Tibial artery (tissue), 4 donors: ENCODE results near the gene ERCC2.
"Not testable (repeated sequence)": the region's sequence is repeated elsewhere in the genome, so short reads cannot be mapped to it uniquely, and the experiment has no call there.

Experiments
- DNase-seq, 2 donors: peaks; one replicate each; pipeline ENCODE4 v3.0.0-alpha.2; 2019
- H3K27ac ChIP-seq, 2 donors: fragments of 200-600 bp; sonication (generic) in 1 of 2; 1 replicate in 1 of 2; 2 replicates in 1 of 2; pipeline ENCODE4 v1.5.1; 2018 to 2019; ENCODE audit warnings: mild to moderate bottlenecking in 1 of 2
- H3K27me3 ChIP-seq, 2 donors: fragments of 200-600 bp; sonication (generic) in 1 of 2; one replicate each; pipeline versions ENCODE4 v1.5.1 to v1.6.0; 2016 to 2019
- H3K36me3 ChIP-seq, 3 donors: fragments of 200-600 bp; sonication (generic) in 2 of 3; one replicate each; pipeline ENCODE4 v1.5.1; 2016 to 2019; ENCODE audit warnings: mild to moderate bottlenecking in 2 of 3
- H3K4me1 ChIP-seq, 4 donors: fragments of 200-600 bp; sonication (generic) in 2 of 4; 1 replicate in 3 of 4; 2 replicates in 1 of 4; pipeline ENCODE4 v1.5.1; 2016 to 2019
- H3K4me3 ChIP-seq, 2 donors: fragments of 200-600 bp; sonication (generic) in 1 of 2; 1 replicate in 1 of 2; 2 replicates in 1 of 2; pipeline ENCODE4 v1.5.1; 2018 to 2019; ENCODE audit warnings: mild to moderate bottlenecking in 2 of 2
- H3K9me3 ChIP-seq, 3 donors: fragments of 200-600 bp; sonication (generic) in 1 of 3; one replicate each; pipeline ENCODE4 v1.5.1; 2016 to 2019
- intact Hi-C: fragments of 100-400 bp; cut with DNase I; formaldehyde crosslinking; loops from one replicate; pipeline ENCODE4 v1.15.0; 2023; ENCODE audit warnings: low total_unique reads
- TF ChIP-seq, protein P1 (sequence below), 2 experiments: fragments of 200-600 bp in 1 of 2; fragments of 450-650 bp in 1 of 2; IDR thresholded peaks; one replicate each; pipeline ENCODE4 v1.5.1; 2017 to 2019; ENCODE audit warnings: antibody characterized with exemption in 2 of 2, mild to moderate bottlenecking in 1 of 2, moderate library complexity in 1 of 2

The ERCC2 gene

DNA sequence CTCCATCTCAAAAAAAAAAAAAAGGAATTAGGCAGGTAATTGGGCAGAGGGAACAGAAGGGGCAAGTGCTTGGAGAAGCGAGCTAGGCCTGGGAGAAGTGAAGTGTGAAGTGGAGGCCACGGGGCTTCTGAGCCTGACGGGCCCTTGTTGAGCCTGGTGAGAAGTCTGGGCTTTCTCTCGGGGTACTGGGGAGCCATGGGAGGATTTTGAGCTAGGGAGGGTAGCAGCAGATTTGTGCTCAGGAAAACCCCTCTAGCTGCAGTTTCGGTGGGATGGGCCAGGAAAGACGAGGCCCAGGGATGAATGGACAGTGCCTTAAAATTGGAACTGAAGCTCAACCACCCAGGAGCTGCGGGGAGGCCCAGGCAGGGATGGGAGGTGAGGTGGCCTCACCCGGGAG is 44.1 kb upstream of the ERCC2 start:
- DNase-seq: no peak
- TF ChIP-seq, protein P1, sequence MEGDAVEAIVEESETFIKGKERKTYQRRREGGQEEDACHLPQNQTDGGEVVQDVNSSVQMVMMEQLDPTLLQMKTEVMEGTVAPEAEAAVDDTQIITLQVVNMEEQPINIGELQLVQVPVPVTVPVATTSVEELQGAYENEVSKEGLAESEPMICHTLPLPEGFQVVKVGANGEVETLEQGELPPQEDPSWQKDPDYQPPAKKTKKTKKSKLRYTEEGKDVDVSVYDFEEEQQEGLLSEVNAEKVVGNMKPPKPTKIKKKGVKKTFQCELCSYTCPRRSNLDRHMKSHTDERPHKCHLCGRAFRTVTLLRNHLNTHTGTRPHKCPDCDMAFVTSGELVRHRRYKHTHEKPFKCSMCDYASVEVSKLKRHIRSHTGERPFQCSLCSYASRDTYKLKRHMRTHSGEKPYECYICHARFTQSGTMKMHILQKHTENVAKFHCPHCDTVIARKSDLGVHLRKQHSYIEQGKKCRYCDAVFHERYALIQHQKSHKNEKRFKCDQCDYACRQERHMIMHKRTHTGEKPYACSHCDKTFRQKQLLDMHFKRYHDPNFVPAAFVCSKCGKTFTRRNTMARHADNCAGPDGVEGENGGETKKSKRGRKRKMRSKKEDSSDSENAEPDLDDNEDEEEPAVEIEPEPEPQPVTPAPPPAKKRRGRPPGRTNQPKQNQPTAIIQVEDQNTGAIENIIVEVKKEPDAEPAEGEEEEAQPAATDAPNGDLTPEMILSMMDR (IDR thresholded peaks at IDR 0.05): no peak
- no peak overlapping the region for H3K4me3 ChIP-seq
- no peaks in the 10 kb centered on the region for H3K4me1 ChIP-seq
- no peaks in the 10 kb centered on the region for H3K27me3 ChIP-seq
- no peaks in the 10 kb centered on the region for H3K9me3 ChIP-seq
- no peak overlapping the region for H3K27ac ChIP-seq
- intact Hi-C loops: no loop called here
- H3K36me3 ChIP-seq: peaks cover 27 to 76% (median 59%) of the 10 kb centered on the region in 3 donors

DNA sequence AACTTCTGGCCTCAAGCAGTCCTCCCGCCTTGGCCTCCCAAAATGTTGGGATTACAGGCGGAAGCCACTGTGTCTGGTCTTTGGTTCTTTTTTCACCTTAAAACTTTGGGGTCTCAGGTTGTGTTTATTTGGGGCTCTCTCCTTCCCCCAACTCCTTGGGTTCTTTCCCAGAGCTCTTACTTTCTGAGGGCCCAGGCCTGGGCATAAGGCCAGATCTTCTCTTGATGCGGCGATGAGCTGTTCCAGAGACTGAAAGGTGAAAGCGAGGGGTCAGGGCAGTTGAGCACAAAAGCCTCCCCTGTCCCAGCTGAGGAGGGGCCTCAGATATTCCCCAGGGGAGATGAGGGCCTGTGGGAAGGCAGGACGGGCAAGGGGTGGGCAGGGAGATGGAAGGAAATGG is 43.1 kb upstream of the ERCC2 start:
- no peak for DNase-seq
- Histone ChIP-seq H3K9me3 (no peaks in the 10 kb centered on the region), H3K27me3 (no peaks in the 10 kb centered on the region), H3K27ac (no peak overlapping the region), H3K4me3 (no peak overlapping the region), H3K36me3 (peaks cover 27 to 74% (median 53%) of the 10 kb centered on the region in 3 donors), H3K4me1 (no peaks in the 10 kb centered on the region)
- TF ChIP-seq, protein P1 (IDR thresholded peaks at IDR 0.05): no peak
- intact Hi-C loops: no loop called here

DNA sequence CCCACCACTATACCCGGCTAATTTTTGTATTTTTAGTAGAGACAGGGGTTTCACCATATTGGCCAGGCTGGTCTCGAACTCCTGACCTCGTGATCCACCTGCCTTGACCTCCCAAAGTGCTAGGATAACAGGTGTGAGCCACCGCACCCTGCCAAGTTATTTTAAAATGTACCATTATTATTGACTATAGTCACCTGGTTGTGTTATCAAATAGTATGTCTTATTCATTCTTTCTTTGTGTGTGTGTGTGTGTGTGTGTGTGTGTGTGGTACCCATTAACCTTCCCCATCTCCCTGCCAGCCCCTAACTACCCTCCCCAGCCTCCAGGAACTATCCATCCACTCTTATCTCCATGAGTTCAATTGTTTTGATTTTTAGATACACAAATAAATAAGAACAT is 40.0 kb upstream of the ERCC2 start:
- H3K27ac ChIP-seq, H3K9me3 ChIP-seq, H3K27me3 ChIP-seq, H3K4me3 ChIP-seq, intact Hi-C loops, DNase-seq: not testable (repeated sequence)
- peaks cover 13 to 45% (median 24%) of the 10 kb centered on the region in 3 donors for H3K36me3 ChIP-seq
- H3K4me1 ChIP-seq: peaks cover 0 to 13% (median 11%) of the 10 kb centered on the region in 4 donors

DNA sequence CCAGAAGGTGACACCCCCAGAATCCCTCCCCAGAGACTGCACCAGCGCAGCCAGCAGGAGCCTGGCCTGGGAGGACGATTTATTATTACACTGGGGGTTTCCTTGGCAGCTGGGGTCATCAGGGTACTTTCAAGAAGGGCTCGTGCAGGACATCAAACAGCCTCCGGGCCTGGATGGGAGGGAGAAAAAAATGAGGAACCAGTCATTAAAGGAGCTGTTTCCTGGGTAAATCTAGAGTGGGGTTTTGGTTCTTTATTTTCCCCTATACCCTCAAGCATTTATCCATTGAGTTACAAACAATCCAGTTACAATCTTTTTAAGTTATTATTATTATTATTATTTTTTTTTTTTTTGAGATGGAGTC is 39.2 kb upstream of the ERCC2 start:
- intact Hi-C loops: no loop called here
- H3K4me3 ChIP-seq: no peak overlapping the region
- no peaks in the 10 kb centered on the region for H3K9me3 ChIP-seq
- TF ChIP-seq, protein P1 (IDR thresholded peaks at IDR 0.05): no peak
- peaks cover 0 to 20% (median 14%) of the 10 kb centered on the region in 4 donors for H3K4me1 ChIP-seq
- H3K36me3 ChIP-seq: peaks cover 13 to 38% (median 19%) of the 10 kb centered on the region in 3 donors
- H3K27ac ChIP-seq: no peak overlapping the region
- H3K27me3 ChIP-seq: no peaks in the 10 kb centered on the region
- DNase-seq: no peak

DNA sequence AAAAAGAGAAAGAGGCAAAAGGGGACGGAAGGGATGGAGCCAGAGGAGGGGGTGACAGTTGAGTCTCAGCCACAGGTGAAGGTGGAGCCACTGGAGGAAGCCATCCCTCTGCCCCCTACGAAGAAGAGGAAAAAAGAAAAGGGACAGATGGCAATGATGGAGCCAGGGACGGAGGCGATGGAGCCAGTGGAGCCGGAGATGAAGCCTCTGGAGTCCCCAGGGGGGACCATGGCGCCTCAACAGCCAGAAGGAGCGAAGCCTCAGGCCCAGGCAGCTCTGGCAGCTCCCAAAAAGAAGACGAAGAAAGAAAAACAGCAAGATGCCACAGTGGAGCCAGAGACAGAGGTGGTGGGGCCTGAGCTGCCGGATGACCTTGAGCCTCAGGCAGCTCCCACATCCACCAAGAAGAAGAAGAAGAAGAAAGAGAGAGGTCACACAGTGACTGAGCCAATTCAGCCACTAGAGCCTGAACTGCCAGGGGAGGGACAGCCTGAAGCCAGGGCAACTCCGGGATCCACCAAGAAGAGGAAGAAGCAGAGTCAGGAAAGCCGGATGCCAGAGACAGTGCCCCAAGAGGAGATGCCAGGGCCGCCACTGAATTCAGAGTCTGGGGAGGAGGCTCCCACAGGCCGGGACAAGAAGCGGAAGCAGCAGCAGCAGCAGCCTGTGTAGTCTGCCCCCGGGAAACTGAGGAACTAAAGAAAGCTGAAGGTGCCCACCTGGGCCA is 38.6 kb upstream of the ERCC2 start:
- no peak overlapping the region for H3K27ac ChIP-seq
- H3K27me3 ChIP-seq: no peaks in the 10 kb centered on the region
- H3K9me3 ChIP-seq: no peaks in the 10 kb centered on the region
- H3K4me1 ChIP-seq: peaks cover 0 to 26% (median 17%) of the 10 kb centered on the region in 4 donors
- TF ChIP-seq, protein P1 (IDR thresholded peaks at IDR 0.05): no peak
- no peak for DNase-seq
- H3K4me3 ChIP-seq: no peak overlapping the region
- H3K36me3 ChIP-seq: peaks cover 11 to 32% (median 14%) of the 10 kb centered on the region in 3 donors
- intact Hi-C loops: no loop called here

GRCh38 chr19:45408121-45408520 is 37.7 kb upstream of the ERCC2 start:
- Histone ChIP-seq H3K9me3 (no peaks in the 10 kb centered on the region), H3K36me3 (peaks cover 2 to 23% (median 5%) of the 10 kb centered on the region in 3 donors), H3K4me1 (peaks cover 0 to 35% (median 25%) of the 10 kb centered on the region in 4 donors), H3K4me3 (no peak overlapping the region), H3K27ac (no peak overlapping the region), H3K27me3 (no peaks in the 10 kb centered on the region)
- TF ChIP-seq, protein P1 (IDR thresholded peaks at IDR 0.05): no peak
- no peak for DNase-seq
- intact Hi-C loops: no loop called here

DNA sequence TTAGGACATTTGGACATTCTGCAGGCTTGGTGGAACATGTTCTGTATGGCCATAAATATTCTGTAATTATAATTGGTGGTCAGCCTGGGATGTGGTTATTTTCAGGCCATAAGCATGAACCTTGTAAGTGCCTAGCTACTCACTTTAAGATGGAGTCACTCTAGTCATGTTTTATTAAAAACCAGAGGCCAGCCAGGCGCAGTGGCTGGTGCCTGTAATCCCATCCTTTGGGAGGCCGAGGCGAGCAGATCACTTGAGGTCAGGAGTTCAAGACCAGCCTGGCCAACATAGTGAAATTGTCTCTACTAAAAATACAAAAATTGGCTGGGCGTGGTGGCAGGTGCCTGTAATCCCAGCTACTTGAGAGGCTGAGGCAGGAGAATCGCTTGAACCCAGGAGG is 37.2 kb upstream of the ERCC2 start:
- H3K4me3 ChIP-seq, intact Hi-C loops: not testable (repeated sequence)

More for the DNA sequence above, 37.2 kb upstream of the ERCC2 start:
- Histone ChIP-seq H3K36me3 (peaks cover 0 to 18% (median 0%) of the 10 kb centered on the region in 3 donors), H3K4me1 (peaks cover 0 to 40% (median 29%) of the 10 kb centered on the region in 4 donors)
- H3K27me3 ChIP-seq, H3K27ac ChIP-seq, DNase-seq, H3K9me3 ChIP-seq: not testable (repeated sequence)
